H54 (cell line): ENCODE data around the gene ALDH1B1.
"Not testable (repeated sequence)": the region's sequence is repeated elsewhere in the genome, so short reads cannot be mapped to it uniquely, and the experiment has no call there.

ENCODE experiments used
- DNase-seq: peaks from one replicate; pipeline ENCODE4 v3.0.0; 2011; ENCODE audit warnings: low spot score, mixed read lengths; ENCODE audit not compliant: insufficient read length
- FAIRE-seq: peaks from 3 replicates; lab custom pipeline; 2011; peaks lifted over from hg19 to GRCh38; lab: Jason Lieb, UNC
- POLR2A ChIP-seq: IDR thresholded peaks from 2 replicates; pipeline ENCODE4 v1.6.1; 2011; ENCODE audit warnings: low read depth, mild to moderate bottlenecking, low read length

Gene ALDH1B1

GRCh38 chr9:38372762-38373619 is 19.5 kb upstream of the ALDH1B1 start:
- DNase-seq (no peak), FAIRE-seq (no peak)
- no peak for TF ChIP-seq POLR2A

- FAIRE-seq (no peak), DNase-seq (no peak)
- no peak for TF ChIP-seq POLR2A
Observed at GRCh38 chr9:38373679-38374078, 18.8 kb upstream of the ALDH1B1 start.

GRCh38 chr9:38374847-38375571 is 17.5 kb upstream of the ALDH1B1 start:
- FAIRE-seq: no peak
- TF ChIP-seq POLR2A: no peak
- DNase-seq: no peak

- TF ChIP-seq POLR2A: no peak
- DNase-seq (no peak), FAIRE-seq (no peak)
Observed at GRCh38 chr9:38375572-38375963, 16.9 kb upstream of the ALDH1B1 start.

GRCh38 chr9:38376021-38376670 is 16.4 kb upstream of the ALDH1B1 start:
- no peak for FAIRE-seq
- no peak for DNase-seq
- TF ChIP-seq POLR2A: no peak

- FAIRE-seq, DNase-seq: not testable (repeated sequence)
Observed at GRCh38 chr9:38377336-38378083, 15.0 kb upstream of the ALDH1B1 start.

GRCh38 chr9:38380230-38380871 is 12.2 kb upstream of the ALDH1B1 start:
- TF ChIP-seq POLR2A: no peak
- FAIRE-seq (no peak), DNase-seq (no peak)

GRCh38 chr9:38380872-38381534 is 11.5 kb upstream of the ALDH1B1 start:
- DNase-seq: no peak
- no peak for TF ChIP-seq POLR2A
- no peak for FAIRE-seq

- DNase-seq: no peak
- no peak for TF ChIP-seq POLR2A
- FAIRE-seq: no peak
Observed at GRCh38 chr9:38382141-38382540, 10.4 kb upstream of the ALDH1B1 start.

GRCh38 chr9:38384990-38385848 is 7.3 kb upstream of the ALDH1B1 start:
- TF ChIP-seq POLR2A: no peak
- DNase-seq: no peak
- FAIRE-seq: no peak

GRCh38 chr9:38385896-38386295 is 6.6 kb upstream of the ALDH1B1 start:
- no peak for TF ChIP-seq POLR2A
- DNase-seq: no peak
- FAIRE-seq: no peak
